Right lobe of liver (tissue), 6 donors: ENCODE results near the gene CYB561D1. TPM values are rescaled to one million over a fixed set of nuclear protein-coding genes. Genes with fewer than 3 reads are reported as not detected.
"Not testable (repeated sequence)": the region's sequence is repeated elsewhere in the genome, so short reads cannot be mapped to it uniquely, and the experiment has no call there.

Experiments used
- ATAC-seq, 4 donors: fragments of 200-7000 bp; cut with Tn5 transposase; one replicate each; pipeline ENCODE4 v1.9.1; 2020; ENCODE audit warnings: mild to moderate bottlenecking in 4 of 4, moderate library complexity in 4 of 4
- DNase-seq, 3 donors: peaks; one replicate each; pipeline ENCODE4 v3.0.0-alpha.2; 2020
- H3K27ac ChIP-seq, 3 donors: fragments of 200-600 bp; one replicate each; pipeline ENCODE4 v1.8.0; 2022
- H3K27me3 ChIP-seq, 2 donors: fragments of 200-600 bp; one replicate each; pipeline ENCODE4 v1.8.0; 2022
- H3K36me3 ChIP-seq, 4 donors: fragments of 200-600 bp; sonication (generic) in 1 of 4; one replicate each; pipeline versions ENCODE4 v1.5.1 to v1.8.0; 2017 to 2022; ENCODE audit warnings: control low read depth in 1 of 4
- H3K4me1 ChIP-seq, 4 donors: fragments of 200-600 bp; sonication (generic) in 1 of 4; one replicate each; pipeline versions ENCODE4 v1.5.1 to v1.8.0; 2017 to 2022; ENCODE audit warnings: control low read depth in 1 of 4
- H3K4me3 ChIP-seq, 3 donors: fragments of 200-600 bp; one replicate each; pipeline ENCODE4 v1.8.0; 2022
- H3K9me3 ChIP-seq, 4 donors: fragments of 200-600 bp; sonication (generic) in 1 of 4; one replicate each; pipeline versions ENCODE4 v1.5.1 to v1.8.0; 2017 to 2022; ENCODE audit warnings: control low read depth in 1 of 4
- POLR2A ChIP-seq: fragments of 450-650 bp; IDR thresholded peaks from one replicate; pipeline ENCODE4 v1.6.1; 2017; ENCODE audit warnings: antibody characterized with exemption, mild to moderate bottlenecking
- WGBS: methylation state at CpG from one replicate; pipeline ENCODE4 v1.1.6; 2018; ENCODE audit warnings: low coverage, low lambda C conversion rate; ENCODE audit not compliant: insufficient coverage; ENCODE audit errors: missing lambda C conversion rate; 5-methylcytosine and 5-hydroxymethylcytosine counted together
- intact Hi-C, 2 donors: fragments of 100-400 bp; cut with DNase I; formaldehyde crosslinking; loops; one replicate each; pipeline versions ENCODE4 v1.11.2 to v1.14.1; 2022
- long read RNA-seq: library from polyadenylated mRNA; unstranded; transcript quantifications from one replicate; pipeline ENCODE4 v2.0.0, GENCODE V29; 2019
- total RNA-seq, 6 experiments: library from RNA; depleted of rRNA in 2 of 6; stranded (reverse); fragments of >200 nt in 2 of 6; fragmentation: NEBNext Ultra II Directional in 3 of 6; extraction: Animal tissue kit (Norgen Biotek cat#: 25700) in 3 of 6; gene quantifications; one replicate each; pipeline versions ENCODE4 v1.1.0 to v1.2.4, GENCODE V29; 2016 to 2023
- TF ChIP-seq, protein P1 (sequence below), 4 donors: fragments of 200-600 bp in 3 of 4; fragments of 450-650 bp in 1 of 4; IDR thresholded peaks; one replicate each; pipeline versions ENCODE4 v1.5.1 to v1.8.0; 2016 to 2022; ENCODE audit warnings: antibody characterized with exemption in 4 of 4, mild to moderate bottlenecking in 2 of 4
- donor health status: DM: no; HTN: yes; CAD: no.
- donor health status: DM: no; HTN: no; CAD: no.
- donor health status: DM: no; HTN: no; CAD: no.
- donor health status: DM: no; HTN: yes; CAD: no.
- donor health status: DM: no; HTN: yes; CAD: no.

The CYB561D1 gene, protein sequence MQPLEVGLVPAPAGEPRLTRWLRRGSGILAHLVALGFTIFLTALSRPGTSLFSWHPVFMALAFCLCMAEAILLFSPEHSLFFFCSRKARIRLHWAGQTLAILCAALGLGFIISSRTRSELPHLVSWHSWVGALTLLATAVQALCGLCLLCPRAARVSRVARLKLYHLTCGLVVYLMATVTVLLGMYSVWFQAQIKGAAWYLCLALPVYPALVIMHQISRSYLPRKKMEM
- total RNA-seq, result 1 to 10 TPM; 1.5 to 3.1 (median 2.4) TPM
- long read RNA-seq, result 0 reads

DNA sequence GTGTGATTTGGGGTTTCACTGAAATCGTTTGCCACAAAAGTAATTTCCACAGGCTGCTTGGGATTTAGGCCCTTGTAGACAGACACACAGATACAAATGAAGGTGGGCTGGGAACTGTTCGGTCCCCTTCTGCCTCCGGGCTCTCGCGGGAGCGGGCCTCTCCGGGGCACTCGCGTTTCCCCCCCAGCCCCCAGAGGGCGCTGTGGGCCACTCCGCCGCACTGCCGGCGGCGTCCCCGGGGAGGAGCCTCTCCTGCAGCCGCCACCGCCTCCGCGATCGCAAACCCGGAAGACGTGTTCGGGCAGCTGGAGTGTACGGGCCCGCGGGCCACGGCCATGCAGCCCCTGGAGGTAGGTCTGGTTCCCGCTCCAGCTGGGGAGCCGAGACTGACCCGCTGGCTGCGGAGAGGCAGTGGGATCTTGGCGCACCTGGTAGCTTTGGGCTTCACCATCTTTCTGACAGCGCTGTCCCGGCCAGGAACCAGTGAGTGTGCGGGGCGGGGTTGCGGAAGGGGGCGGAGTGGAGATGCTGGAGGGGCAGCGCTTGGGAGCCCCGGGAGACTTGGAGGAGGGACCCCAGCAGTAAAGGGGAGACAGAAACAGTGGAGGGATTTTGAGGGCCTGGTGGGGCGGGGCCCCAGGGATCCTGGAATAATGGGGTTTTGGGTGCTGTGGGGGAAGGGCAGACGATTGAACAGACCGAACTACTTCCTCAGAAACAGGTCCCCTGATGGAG is at the start of gene CYB561D1:
TSS of gene CYB561D1 (plus strand) at position 290 of the 735 bp plus-strand sequence. CDS start at position 336, 46 bp downstream.
- ATAC-seq, result peak; percentile 95 to 99 (median 96)
- intact Hi-C loops, result no loop called here
- H3K36me3 ChIP-seq, result peaks cover 0 to 13% (median 0%) of the 10 kb centered on the region in 4 donors

DNA sequence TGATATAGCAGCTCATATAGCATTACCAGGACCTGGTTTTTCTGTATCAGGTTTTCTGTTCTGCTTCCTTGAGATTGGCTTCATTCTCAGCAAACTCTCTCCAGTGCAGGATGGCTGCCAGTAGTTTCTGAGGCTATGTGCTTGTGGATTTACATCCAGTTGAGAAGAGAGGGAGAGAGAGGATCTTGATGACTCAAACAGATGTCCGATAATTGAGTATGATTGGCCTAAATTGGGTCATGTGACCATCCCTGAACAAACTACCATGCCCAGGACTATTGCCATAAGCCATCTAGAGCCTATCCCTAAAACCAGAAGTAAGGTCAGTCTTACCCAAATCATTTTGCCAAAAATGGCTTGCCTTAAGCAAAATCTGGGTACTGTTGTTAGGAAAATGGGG is 49.5 kb upstream of the CYB561D1 start:
- intact Hi-C loops, result no loop called here
- Histone ChIP-seq H3K4me3 (no peak overlapping the region), H3K4me1 (no peaks in the 10 kb centered on the region), H3K27me3 (no peaks in the 10 kb centered on the region), H3K36me3 (no peaks in the 10 kb centered on the region), H3K9me3 (no peaks in the 10 kb centered on the region), H3K27ac (no peak overlapping the region)
- no peak for ATAC-seq
- TF ChIP-seq, protein P1, sequence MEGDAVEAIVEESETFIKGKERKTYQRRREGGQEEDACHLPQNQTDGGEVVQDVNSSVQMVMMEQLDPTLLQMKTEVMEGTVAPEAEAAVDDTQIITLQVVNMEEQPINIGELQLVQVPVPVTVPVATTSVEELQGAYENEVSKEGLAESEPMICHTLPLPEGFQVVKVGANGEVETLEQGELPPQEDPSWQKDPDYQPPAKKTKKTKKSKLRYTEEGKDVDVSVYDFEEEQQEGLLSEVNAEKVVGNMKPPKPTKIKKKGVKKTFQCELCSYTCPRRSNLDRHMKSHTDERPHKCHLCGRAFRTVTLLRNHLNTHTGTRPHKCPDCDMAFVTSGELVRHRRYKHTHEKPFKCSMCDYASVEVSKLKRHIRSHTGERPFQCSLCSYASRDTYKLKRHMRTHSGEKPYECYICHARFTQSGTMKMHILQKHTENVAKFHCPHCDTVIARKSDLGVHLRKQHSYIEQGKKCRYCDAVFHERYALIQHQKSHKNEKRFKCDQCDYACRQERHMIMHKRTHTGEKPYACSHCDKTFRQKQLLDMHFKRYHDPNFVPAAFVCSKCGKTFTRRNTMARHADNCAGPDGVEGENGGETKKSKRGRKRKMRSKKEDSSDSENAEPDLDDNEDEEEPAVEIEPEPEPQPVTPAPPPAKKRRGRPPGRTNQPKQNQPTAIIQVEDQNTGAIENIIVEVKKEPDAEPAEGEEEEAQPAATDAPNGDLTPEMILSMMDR (IDR thresholded peaks at IDR 0.05), result no peak
- TF ChIP-seq POLR2A, result no peak
- no peak for DNase-seq
- 86% methylated on average over 1 of the region's 1 CpG for WGBS

More for the DNA sequence above, at the start of gene CYB561D1:
- peak; percentile 88 to 91 (median 90) for DNase-seq
- Histone ChIP-seq H3K4me3 (peak within 1 kb of the TSS; percentile 77 to 96 (median 78)), H3K4me1 (peaks cover 0 to 9% (median 2%) of the 10 kb centered on the region in 4 donors), H3K9me3 (no peaks in the 10 kb centered on the region), H3K27me3 (no peaks in the 10 kb centered on the region), H3K27ac (peak within 1 kb of the TSS in 2 of 3 donors; percentile 44 to 53)
- TF ChIP-seq, protein P1 (IDR thresholded peaks at IDR 0.05), result peak; percentile 86 to 96 (median 90)
- TF ChIP-seq POLR2A, result peak; percentile 54
- 1% methylated on average over 12 of the region's 44 CpGs for WGBS

DNA sequence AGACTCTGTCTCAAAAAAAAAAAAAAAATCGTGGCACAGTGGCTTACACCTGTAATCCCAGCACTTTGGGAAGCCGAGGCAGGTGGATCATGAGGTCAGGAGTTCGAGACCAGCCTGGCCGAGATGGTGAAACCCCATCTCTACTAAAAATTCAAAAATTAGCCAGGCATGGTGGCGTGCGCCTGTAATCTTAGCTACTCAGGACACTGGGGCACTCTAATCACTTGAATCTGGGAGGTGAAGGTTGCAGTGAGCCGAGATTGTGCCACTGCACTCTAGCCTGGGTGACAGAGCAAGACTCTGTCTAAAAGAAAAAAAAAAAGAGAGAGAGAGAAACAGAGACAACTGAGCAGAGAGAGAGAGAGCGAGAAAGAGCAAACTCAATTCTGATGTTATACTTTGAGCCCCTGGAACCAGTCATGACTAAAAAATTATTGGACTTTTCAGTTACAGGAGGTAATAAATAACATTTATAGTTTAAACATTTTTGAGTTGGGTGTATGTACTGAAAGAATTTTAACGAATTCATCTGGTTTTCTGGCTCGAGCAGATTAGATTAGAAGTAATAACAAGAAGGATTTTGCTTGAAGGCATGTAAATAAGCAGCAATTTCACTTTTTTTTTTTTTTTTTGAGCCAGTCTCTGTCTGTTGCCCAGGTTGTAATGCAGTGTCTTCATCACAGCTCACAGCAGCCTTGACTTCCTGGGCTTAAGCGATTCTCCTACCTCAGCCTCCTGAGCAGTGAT is 47.8 kb upstream of the CYB561D1 start:
- intact Hi-C loops, DNase-seq, H3K4me3 ChIP-seq, H3K9me3 ChIP-seq, H3K27ac ChIP-seq, H3K27me3 ChIP-seq, ATAC-seq, H3K4me1 ChIP-seq, H3K36me3 ChIP-seq: not testable (repeated sequence)
- WGBS, result 69% methylated on average over 11 of the region's 11 CpGs

DNA sequence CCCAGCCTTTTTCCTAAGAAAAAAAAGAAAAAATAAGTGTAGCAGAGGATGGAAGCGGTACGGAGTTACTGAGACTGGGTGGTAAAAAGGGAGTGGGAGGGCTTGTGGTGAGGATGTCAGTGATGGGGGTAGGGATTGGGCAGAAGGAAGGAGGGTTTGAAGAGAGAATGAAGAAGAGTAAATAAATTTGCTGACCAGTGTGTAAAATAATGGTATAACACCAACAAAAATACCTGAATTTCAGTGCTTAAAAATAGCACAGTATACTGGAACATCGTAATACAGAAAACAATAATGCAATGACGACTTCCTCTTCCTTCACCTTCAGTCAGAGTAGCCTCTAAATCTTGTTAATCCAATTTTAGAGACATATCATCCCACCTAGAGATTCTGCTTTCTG is 46.4 kb upstream of the CYB561D1 start:
- Histone ChIP-seq H3K36me3 (no peaks in the 10 kb centered on the region), H3K27me3 (no peaks in the 10 kb centered on the region), H3K4me3 (no peak overlapping the region), H3K4me1 (no peaks in the 10 kb centered on the region), H3K27ac (no peak overlapping the region), H3K9me3 (no peaks in the 10 kb centered on the region)
- TF ChIP-seq POLR2A, result no peak
- TF ChIP-seq, protein P1 (IDR thresholded peaks at IDR 0.05), result no peak
- WGBS, result 78% methylated on average over 4 of the region's 4 CpGs
- ATAC-seq (no peak), DNase-seq (no peak)
- intact Hi-C loops, result no loop called here
